GM21723 (cell line): ENCODE data around the gene CD247.

ENCODE experiments used
- ATAC-seq: cut with Tn5 transposase; IDR thresholded peaks from one replicate; pipeline ENCODE4 v1.9.1; 2021; ENCODE audit warnings: mild to moderate bottlenecking, moderate library complexity; ENCODE audit not compliant: unreplicated experiment

CD247 gene

DNA sequence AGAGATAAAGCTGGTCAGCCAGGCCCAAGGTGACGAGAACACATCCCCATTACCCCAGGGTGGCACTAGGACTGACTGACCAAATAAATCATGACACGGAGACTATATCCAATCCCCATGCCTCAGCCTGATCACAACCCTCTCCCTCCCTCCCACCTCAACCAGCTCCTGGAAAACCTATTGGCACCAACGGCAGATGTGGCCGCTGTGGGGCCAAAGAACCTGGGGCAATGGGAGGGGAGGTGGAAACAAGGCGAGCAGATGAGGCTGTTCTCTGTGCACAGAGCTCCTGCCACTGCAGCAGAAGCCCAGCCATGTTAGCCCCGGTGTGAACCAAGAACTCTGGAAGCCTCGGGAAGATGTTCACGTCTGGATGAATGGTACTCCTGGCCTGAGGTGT, 77.6 kb downstream of the CD247 start:
- ATAC-seq, result no peak

DNA sequence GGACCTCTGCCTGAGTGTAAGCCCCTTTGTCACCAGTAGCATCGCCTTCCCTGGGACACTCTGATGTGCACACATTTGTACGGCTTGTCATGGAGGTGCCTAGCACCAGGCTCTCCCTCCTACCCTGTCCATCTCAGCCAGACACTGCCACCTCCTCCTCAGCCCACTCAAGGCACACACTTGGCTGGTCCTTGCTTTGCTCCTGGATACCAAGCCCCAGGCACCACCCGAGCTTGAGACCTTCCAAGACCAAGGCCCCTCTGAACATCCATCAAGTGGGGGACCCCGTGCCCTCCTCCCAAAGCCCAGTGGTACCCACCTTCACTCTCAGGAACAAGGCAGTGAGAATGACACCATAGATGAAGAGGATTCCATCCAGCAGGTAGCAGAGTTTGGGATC, 78.0 kb downstream of the CD247 start:
- ATAC-seq, result no peak

DNA sequence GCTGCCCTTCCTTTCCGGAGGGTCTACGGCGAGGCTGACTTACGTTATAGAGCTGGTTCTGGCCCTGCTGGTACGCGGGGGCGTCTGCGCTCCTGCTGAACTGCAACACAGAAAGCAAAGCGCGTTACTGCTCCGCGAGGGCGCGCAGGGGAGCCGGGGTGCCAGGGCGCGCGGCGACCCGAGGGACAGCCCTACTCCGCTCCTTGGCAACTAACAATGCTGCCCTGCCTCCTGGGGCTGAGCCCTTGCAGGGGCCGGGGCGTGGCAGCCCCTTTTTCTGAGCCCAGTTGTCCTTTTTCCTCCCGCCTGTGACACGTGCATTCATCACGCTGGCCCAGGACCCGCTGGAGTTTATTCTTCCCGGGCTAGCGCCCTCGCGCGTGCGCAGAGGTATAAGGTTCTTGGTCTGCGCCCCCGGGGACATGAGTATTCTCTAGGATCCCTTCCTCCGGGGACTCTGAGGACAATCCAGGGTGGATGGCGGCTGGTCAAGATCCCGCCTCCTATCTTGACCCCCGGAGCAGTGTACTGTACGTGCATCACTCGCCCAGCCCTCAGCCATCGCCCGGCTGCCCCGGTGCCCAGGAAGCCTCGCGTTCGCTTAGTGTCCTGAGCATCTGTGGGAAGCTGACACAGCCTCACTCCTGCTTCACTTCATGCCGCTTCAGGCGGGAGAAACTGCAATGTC, 78.9 kb downstream of the CD247 start:
- ATAC-seq, result no peak

DNA sequence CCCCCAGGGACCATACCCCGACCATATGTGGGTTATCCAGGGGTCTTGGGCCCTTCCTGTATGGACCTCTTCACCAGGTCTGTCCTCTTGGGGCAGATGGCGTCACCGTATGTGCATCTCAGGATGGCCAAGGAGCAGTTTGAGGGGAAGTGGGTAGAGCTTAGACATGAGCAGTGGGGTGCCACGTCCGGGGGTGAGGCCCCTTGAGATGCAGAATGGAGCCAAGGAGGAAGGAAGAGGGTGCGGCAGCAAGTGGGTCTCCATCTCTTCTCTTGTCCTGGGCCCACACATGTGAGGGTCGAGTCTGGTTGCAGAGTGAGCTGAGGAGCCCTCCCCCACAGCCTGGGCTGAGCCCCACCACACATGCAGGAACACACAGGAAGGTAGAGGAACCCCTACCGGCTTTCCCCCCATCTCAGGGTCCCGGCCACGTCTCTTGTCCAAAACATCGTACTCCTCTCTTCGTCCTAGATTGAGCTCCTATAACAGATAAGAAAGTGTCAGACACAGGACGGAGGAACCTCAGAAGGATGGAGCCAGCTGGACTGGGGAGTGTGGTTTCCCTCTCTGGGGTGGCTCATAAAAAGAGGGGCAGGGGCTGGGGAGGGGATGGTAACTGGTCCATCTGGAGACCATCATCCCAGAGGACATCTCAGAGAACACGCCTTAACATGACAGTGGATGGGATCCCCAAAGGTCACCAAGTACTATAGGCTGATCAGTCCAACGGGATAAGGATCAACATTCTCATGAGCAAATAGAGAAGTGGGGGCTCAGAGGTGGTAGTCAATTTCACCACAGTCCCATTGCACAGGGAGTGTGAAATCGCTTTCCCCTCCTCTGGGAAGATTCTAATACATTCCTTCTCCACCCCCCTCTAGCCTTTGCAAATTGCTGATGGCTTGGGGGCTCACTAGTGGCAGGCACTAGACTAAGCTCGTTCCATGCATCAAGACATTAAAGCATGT, 79.9 kb downstream of the CD247 start:
- ATAC-seq, result no peak

DNA sequence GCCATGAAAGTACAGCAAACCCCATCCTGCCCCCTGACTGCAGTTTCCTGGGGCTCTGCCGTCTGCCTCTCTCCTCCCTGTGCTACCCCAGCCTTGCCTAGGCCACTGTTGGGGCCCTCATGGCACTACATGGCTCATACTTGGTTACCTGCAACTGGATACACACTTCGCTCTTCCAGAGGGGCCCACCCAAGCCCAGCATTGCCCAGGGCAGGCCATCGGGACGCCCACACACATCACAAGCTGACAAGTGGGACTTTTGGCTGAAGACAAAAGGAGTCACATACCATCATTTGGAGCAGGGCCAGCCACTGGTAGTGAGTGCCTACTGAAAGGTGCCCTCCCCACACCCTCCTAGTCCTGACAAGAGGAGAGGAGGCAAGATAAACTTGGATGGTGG, 82.8 kb downstream of the CD247 start:
- ATAC-seq, result no peak

DNA sequence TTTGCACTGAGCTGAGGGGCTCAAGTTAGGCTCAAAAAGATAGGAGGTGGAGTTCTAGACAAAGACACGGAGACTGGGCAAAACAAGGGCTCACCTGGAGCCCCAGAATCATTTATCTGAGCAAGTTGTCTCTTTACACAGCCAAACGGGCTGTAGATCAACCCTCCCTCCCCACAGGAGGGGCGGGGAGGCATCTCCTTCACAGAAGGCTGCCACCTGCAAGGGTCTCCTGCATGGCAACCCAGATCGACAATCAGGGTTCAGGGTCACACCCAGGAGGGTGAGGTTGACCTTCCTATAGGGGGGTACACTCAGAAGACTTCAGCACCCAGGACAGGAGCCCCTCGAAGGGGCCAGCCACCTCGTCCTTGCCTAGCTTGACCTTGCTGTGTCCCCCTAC, 84.0 kb downstream of the CD247 start:
- no peak for ATAC-seq

DNA sequence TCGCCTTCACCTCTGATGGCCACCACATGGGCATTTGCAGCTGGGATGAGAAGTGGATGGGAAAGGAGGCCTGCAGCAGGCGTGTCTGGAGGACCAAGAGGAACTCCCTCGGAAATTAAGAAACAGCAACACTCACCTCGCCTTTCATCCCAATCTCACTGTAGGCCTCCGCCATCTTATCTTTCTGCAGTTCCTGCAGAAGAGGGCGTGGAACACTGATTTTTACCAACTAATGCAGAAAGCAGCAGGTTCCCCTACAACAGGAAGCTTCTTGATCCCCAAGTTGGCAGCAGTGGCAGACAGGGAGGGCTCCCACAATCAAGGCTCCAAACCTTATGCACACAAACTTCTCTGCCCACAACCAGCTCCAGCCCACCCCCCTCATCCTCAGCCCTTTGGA, 84.4 kb downstream of the CD247 start:
- no peak for ATAC-seq

DNA sequence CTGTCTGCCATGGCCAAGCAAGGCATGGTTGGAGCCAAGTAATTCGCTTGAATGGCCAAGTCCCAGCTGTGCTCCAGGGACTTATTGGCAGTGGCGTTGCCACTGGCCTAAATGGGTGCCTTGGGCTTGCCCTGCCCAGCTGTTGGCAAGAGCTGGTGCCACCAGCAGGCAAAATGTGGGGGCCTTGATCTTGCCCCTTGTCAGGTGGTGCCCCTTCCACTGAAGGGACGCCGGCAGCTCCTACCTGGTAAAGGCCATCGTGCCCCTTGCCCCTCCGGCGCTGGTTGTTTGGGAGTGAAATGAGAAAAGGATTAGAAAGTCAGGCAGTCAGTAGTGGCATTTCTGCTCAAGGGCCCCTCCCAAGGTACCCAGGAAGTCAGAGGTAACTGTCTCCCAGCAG, 85.5 kb downstream of the CD247 start:
- ATAC-seq, result no peak

DNA sequence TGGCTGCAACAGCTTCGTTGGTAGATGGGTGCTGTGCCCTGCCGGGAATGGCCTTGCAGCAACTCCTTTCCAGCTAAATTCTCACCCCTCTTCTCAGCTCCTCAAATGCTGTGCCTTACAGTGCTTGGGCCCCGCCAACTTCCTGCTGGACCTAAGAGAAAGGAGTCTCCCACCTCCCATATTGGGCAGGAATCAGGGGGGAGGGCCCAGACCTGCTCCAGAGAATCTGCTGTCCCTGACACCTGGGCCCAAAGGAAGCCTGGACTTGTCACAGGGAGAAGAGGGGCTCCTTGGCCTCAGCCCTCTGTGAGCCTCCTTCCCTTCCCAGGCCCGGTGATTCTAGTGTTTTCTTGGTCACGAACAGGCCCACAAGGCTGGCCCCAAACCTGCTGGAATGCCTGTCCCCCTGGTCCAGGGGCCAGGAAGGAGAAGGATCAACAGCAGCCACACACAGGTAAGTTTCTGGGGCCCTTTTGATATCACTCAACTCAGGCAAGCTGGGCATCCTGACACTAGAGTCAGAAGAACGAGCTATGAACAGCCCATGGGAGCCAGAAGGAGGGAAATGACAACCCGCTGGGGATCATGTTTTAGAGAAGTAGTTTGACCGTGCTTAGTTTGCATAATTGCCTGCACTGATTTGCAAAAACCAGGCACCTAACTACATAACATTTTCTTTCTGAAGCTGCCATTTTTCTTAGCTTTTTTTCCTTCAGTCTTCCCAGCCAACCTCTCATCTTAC, 86.2 kb downstream of the CD247 start:
- ATAC-seq, result no peak

DNA sequence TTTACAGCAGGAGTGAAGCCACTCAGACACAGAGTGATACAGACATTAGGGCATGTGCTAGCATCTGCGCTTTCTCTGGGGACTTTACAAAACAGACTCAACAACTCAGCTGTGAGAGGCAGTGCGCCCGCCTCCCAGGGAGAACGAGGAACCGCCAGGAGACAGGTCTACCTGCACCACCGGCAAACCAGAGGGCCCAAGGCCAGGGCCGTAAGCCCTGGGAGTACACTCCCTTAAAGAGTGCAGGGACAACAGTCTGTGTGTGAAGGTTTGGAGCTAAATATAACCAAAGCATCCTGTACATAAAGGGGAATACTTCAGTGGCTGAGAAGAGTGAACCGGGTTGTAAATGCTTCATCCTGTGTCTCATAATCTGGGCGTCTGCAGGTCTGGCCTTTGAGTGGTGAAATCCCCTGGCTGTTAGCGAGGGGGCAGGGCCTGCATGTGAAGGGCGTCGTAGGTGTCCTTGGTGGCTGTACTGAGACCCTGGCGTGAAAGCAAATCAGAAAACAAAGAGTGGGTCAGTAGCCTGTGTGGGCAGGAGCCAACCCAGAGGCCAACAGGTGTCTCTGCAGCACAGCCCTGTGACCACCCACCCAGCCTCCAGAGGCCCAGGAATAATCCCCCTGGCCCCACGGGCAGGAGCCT, 86.9 kb downstream of the CD247 start:
- ATAC-seq, result no peak

DNA sequence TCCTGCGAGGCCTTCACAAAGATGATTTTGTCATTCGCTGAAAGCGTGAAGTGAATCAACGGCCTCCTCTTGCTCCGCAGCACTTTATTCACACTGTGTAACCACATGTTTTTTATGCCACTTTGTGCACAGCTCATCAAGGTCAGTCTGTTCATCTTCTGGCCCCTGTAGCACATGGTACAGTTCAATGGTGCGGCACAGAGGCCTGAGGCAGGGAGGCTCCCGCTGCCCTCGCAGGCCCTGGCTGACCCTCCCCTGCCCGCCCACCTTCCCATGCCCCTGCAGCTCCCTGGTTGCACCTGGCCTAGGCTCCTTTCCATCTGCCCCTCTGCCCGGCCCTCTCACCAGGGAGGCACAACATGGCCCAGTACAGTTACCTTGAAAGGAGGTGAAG, 87.5 kb downstream of the CD247 start:
- ATAC-seq, result no peak

DNA sequence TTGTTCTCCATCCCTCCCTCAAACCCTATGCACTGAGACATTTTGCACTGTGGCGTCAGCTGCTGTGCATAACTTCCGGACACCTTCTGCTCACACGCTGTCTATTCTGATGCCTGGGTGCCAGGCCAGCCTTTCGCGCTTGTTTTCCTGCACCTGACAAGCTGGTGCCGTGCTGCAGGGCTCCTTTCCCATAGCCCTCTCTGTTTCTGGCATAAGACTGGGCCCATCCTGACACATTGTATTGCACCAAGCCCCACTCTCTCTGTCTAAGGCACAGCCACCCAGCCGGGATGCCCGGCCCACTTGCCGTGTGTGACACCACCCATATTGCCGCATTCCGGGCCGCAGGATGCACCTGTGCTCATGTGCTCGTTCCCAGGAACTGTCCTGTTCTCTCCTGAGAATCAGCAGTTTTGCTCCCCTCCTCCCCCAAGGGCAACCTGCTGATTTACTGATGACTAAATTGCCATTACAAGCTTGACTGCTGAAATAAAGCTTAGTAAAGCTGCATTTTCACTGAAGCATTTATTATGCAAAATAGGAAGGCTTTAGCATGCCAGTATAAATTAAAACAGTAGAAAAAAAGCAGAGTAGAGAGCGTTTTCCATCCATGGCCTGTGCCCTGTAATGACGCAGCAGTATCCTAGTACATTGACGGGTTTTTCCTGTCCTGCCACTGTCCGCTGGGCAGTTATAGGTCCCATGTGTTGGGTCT, 88.0 kb downstream of the CD247 start:
- peak; percentile 53 for ATAC-seq

DNA sequence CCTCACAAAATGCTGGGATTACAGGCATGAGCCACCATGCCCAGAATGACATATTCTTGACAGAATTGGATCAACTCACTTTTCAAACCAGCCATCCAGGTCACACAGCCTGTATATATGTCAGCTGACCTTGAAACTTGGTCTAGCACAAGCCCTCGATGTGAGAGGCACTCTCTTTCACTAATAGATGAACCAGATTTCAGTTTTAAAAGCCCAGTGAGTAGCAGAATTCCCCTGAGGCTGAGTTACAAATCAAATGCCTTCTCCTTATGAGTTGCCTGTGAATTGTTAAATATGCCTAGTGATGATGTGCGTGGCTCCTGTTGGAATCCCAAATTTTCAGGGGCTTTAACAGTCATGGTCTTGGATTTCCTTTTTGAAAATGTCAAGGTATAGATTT, 88.7 kb downstream of the CD247 start:
- ATAC-seq, result peak; percentile 47

DNA sequence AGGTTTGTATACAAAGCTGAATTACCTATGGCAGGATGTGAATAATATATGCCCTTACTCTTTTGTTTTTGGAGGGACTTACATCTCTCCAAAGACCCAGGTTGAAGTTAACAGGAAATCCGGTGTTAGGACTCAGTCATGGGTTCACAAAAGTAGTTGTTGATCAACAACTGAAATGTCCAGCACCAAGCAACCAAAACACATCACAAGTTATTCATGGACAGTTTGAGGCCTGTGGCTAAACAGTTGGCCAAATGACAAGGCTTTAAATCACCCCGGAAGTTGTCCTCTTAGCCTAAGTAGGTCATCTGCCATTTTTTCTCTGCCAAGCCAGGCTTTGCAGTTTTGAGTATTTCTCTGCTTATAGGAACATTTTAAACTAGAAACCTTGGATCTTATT, 89.9 kb downstream of the CD247 start:
- no peak for ATAC-seq

DNA sequence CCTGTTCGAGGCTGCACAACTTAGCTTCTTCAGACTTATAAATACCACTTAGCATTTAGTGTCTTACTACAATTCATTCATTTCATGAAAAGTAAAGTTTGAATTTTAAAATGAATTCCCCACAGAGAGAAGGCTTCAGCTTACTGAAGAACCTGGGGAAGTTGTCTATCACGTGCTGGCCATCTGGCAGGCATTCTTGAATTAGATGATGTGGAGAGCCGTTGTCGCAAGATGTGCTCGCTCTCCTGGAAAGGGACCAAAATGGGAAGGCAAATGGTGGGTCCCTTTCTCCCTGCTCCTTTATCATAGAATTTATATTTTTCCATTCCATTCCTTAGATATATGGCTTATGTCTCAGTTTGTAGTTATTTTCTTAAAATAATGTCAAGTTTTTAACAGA, 90.5 kb downstream of the CD247 start:
- no peak for ATAC-seq

DNA sequence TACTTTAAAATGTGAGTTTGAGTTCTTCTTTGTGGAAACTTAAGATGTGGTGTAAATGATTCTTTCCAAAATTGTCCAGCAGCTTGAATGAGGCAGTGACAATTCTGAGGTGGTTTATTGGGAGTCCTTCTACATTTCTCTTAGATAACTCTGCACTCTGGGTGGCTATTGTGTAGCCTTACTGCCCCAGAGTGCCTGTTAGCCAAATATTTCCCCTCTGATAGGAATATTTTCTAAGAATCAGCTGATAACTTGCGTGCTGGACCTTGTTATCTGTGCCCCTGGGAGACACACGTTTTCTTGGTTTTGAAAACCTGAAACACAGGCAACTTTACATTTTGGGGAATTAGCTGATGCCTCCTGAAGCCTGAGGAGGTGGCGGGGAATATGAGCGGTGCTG, 91.6 kb downstream of the CD247 start:
- no peak for ATAC-seq

DNA sequence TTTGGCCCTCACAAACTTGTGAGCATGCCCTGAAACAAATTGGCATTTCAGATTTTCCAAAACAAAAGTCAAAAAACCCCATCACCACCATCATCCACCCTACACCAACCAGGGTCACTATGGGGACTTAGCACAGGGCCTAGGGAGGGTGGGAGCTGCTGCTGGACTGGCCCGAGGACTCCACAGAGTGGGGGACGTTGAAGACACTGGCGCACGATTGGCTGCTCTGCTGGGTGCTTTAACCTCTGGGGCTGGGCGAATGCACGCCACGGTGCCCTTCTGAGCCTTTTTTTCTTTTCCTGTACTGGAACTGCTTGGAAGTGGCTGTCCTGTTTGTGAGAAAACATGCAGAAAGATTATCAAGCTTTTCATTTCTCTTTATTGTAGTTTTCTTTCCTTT, 92.8 kb downstream of the CD247 start:
- ATAC-seq, result no peak

DNA sequence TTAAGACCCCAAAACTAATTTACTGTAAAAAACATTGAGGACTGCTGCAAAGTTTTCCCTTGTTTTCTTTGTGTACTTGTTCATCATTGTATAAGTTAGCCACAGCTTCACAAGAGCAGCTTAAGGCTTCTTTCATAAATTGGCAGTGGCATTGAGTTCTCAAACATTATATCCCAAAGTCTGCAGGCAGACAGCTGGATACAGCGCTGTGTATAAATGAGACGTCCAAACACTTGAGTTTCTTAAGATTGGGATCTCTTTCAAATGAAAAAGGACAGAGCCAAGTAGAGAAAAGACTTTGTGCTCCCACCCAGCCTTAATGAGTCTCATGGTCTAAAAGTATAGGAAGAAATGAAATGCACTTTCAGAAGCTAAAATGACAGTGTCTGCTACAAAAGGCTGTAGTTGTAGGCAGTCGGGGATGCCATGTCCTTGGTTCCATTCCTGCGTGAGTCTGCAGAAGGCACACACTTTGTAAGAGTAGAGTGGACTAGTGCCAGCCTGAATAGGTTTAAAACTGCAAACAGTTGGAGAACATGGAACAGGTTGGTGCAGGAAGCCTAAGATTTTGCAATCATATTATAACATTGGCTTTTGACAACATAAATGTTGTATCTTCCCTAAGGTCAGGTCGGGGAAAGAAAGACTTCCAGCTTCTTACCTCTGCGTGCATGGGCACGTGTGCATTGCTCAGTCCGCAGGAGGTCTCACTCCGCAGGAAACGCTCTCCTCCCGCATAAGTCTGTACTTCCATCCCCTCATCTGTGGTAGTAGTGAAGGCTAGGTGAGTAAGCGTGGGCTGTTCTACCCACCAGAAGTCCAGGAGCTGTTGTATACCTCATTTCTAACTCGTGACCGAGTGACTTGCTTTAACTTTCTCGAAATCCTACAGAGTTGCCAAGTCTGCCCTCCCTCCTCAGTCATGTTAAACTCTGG, 94.4 kb downstream of the CD247 start:
- ATAC-seq, result no peak

DNA sequence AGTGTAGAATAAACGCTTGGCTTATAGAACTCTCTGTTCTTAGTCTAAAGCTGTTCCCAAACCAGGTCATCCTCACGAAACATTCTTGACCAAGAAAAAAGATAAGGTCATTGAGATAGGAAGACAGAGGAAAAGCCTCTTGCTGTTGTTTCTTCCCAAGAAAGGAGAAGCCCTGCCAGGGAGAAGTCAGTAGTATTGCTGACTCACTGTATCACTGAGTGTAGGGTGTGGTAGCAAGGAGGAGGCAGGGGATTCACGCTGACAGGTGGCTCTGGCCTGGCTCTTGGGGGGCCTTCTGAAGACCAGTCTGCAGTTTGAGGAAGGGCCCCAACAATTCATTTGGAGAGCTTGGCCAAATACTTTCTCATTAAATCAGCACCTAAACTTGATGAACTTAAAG, 97.8 kb downstream of the CD247 start:
- no peak for ATAC-seq
